Measurements from ENCODE around the gene PPP3CA. TPM values are rescaled to one million over a fixed set of nuclear protein-coding genes. Genes with fewer than 3 reads are reported as not detected.

PPP3CA gene
- total RNA-seq, 1 experiment from 2014 or later: 15.5 TPM

DNA sequence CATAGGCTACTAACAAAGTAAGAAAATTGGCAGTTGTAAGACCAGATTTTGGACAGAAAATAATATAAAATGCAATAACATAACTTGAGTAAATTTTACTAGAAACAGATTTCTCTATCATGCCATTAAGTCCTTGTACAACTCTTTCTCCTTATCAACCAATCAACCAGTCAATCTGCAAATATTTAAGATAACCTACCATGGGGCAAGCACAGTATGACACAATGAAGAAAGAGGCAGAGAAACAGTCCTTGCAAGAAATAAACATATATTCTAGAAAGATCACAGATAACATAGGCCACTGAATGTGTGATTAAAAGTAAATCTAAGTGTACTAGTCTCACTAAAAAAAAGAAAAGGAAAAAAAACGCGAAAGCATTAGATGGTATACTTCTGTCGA lies 194.8 kb downstream of the PPP3CA start:
- Histone ChIP-seq H3K9me3 (ENCODE audit: low read length) (no peaks in the 10 kb centered on the region), H3K4me2 (ENCODE audit: low read length) (no peak overlapping the region), H3K9me2 (replicated peaks; ENCODE audit: low read length) (no peaks in the 10 kb centered on the region), H4K20me1 (ENCODE audit: low read length) (no peaks in the 10 kb centered on the region), H3F3A (ENCODE audit: low read length, unreplicated experiment) (no peaks in the 10 kb centered on the region), H2AFZ (ENCODE audit: low read length) (no peak overlapping the region), H3K36me3 (ENCODE audit: low read depth, low read length) (no peaks in the 10 kb centered on the region), H3K27ac (ENCODE audit: low read length) (no peak overlapping the region), H3K27me3 (ENCODE audit: low read length) (no peaks in the 10 kb centered on the region), H3K9ac (ENCODE audit: low read length) (no peak overlapping the region), H3K4me1 (ENCODE audit: insufficient read depth, low read length) (peaks cover 25% of the 10 kb centered on the region), H3K79me2 (ENCODE audit: low read length) (no peaks in the 10 kb centered on the region), H3K4me3 (ENCODE audit: low read length) (no peak overlapping the region)
- BruUV-seq (replicated peaks): no TSS peak
- ChIA-PET CTCF (no interaction called here), POLR2A (ENCODE audit: unreplicated experiment) (no interaction called here)
- no peak for DNase-seq
- TF ChIP-seq EZH2 (IDR thresholded peaks at IDR 0.05; ENCODE audit: low read length, unreplicated experiment) (no peak), EZH2phosphoT487 (IDR thresholded peaks at IDR 0.05; ENCODE audit: borderline replicate concordance, low read length) (no peak)
- TF ChIP-seq, protein P1, sequence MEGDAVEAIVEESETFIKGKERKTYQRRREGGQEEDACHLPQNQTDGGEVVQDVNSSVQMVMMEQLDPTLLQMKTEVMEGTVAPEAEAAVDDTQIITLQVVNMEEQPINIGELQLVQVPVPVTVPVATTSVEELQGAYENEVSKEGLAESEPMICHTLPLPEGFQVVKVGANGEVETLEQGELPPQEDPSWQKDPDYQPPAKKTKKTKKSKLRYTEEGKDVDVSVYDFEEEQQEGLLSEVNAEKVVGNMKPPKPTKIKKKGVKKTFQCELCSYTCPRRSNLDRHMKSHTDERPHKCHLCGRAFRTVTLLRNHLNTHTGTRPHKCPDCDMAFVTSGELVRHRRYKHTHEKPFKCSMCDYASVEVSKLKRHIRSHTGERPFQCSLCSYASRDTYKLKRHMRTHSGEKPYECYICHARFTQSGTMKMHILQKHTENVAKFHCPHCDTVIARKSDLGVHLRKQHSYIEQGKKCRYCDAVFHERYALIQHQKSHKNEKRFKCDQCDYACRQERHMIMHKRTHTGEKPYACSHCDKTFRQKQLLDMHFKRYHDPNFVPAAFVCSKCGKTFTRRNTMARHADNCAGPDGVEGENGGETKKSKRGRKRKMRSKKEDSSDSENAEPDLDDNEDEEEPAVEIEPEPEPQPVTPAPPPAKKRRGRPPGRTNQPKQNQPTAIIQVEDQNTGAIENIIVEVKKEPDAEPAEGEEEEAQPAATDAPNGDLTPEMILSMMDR (conservative IDR thresholded peaks at IDR 0.05; ENCODE audit: low read depth, low read length): no peak
- intact Hi-C loops (cut with micrococcal nuclease): no loop called here
- no peak for ATAC-seq

GRCh38 chr4:101148551-101148950 lies 198.8 kb downstream of the PPP3CA start:
- Histone ChIP-seq H3K9me3 (ENCODE audit: low read length) (no peaks in the 10 kb centered on the region), H3K79me2 (ENCODE audit: low read length) (no peaks in the 10 kb centered on the region), H4K20me1 (ENCODE audit: low read length) (no peaks in the 10 kb centered on the region), H3K27ac (ENCODE audit: low read length) (no peak overlapping the region), H3K27me3 (ENCODE audit: low read length) (no peaks in the 10 kb centered on the region), H3K36me3 (ENCODE audit: low read depth, low read length) (no peaks in the 10 kb centered on the region), H3K9ac (ENCODE audit: low read length) (no peak overlapping the region), H3K4me2 (ENCODE audit: low read length) (no peak overlapping the region), H3K4me1 (ENCODE audit: insufficient read depth, low read length) (no peaks in the 10 kb centered on the region), H2AFZ (ENCODE audit: low read length) (no peak overlapping the region), H3F3A (ENCODE audit: low read length, unreplicated experiment) (no peaks in the 10 kb centered on the region), H3K4me3 (ENCODE audit: low read length) (no peak overlapping the region), H3K9me2 (replicated peaks; ENCODE audit: low read length) (no peaks in the 10 kb centered on the region)
- CTCF ChIA-PET: no interaction called here
- DNase-seq: no peak
- POLR2A ChIA-PET (ENCODE audit: unreplicated experiment): no interaction called here
- no peak for TF ChIP-seq EZH2phosphoT487 (IDR thresholded peaks at IDR 0.05; ENCODE audit: borderline replicate concordance, low read length)
- no peak for TF ChIP-seq EZH2 (IDR thresholded peaks at IDR 0.05; ENCODE audit: low read length, unreplicated experiment)
- TF ChIP-seq, protein P1 (conservative IDR thresholded peaks at IDR 0.05; ENCODE audit: low read depth, low read length): no peak
- intact Hi-C loops (cut with micrococcal nuclease): no loop called here
- no peak for ATAC-seq
- BruUV-seq (replicated peaks): no TSS peak

DNA sequence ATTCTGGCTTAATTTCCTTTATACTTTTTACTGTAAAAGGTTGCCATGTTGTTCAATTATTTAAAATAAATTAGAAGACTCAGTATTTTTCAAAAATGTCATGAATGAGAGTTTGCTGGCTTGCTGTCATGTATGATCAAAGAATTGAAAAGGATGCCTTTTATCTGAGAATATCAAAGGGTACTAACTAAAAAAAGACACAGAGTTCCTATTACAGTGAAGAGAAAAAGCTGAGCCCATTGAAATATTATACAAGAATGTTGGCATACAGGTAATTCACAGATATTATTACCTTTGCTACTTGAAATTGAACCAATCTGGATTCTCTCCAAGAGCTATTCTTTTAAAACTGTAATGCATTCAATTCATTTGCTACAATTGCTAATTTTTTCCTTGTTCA lies 200.0 kb downstream of the PPP3CA start:
- BruUV-seq (replicated peaks): no TSS peak
- no peak for ATAC-seq
- H3K27ac ChIP-seq (ENCODE audit: low read length): no peak overlapping the region
- H3K9ac ChIP-seq (ENCODE audit: low read length): no peak overlapping the region
- no peaks in the 10 kb centered on the region for H3K9me3 ChIP-seq (ENCODE audit: low read length)
- TF ChIP-seq EZH2phosphoT487 (IDR thresholded peaks at IDR 0.05; ENCODE audit: borderline replicate concordance, low read length): no peak
- TF ChIP-seq, protein P1 (conservative IDR thresholded peaks at IDR 0.05; ENCODE audit: low read depth, low read length): no peak
- TF ChIP-seq EZH2 (IDR thresholded peaks at IDR 0.05; ENCODE audit: low read length, unreplicated experiment): no peak
- H3K4me1 ChIP-seq (ENCODE audit: insufficient read depth, low read length): no peaks in the 10 kb centered on the region
- no peaks in the 10 kb centered on the region for H3K9me2 ChIP-seq (replicated peaks; ENCODE audit: low read length)
- H2AFZ ChIP-seq (ENCODE audit: low read length): no peak overlapping the region
- no peak overlapping the region for H3K4me3 ChIP-seq (ENCODE audit: low read length)
- DNase-seq: no peak
- H3F3A ChIP-seq (ENCODE audit: low read length, unreplicated experiment): no peaks in the 10 kb centered on the region
- H3K27me3 ChIP-seq (ENCODE audit: low read length): no peaks in the 10 kb centered on the region
- CTCF ChIA-PET: no interaction called here
- H3K4me2 ChIP-seq (ENCODE audit: low read length): no peak overlapping the region
- POLR2A ChIA-PET (ENCODE audit: unreplicated experiment): no interaction called here
- no peaks in the 10 kb centered on the region for H4K20me1 ChIP-seq (ENCODE audit: low read length)
- H3K36me3 ChIP-seq (ENCODE audit: low read depth, low read length): no peaks in the 10 kb centered on the region
- H3K79me2 ChIP-seq (ENCODE audit: low read length): no peaks in the 10 kb centered on the region
- intact Hi-C loops (cut with micrococcal nuclease): no loop called here
